Neuronal stem cell (in vitro differentiated cells): ENCODE measurements around the gene SCGB3A2.
"Not testable (repeated sequence)": the region's sequence is repeated elsewhere in the genome, so short reads cannot be mapped to it uniquely, and the experiment has no call there.

Experiments used
- DNase-seq: peaks from one replicate; pipeline ENCODE4 v3.0.0-alpha.2; 2013; ENCODE audit warnings: low spot score
- H2AFZ ChIP-seq: one replicate; pipeline ENCODE4 v1.6.1; 2013; ENCODE audit warnings: mild to moderate bottlenecking, low read length, inconsistent platforms
- H2AK5ac ChIP-seq: 2 replicates; pipeline ENCODE4 v1.6.1; 2013; ENCODE audit warnings: low read depth, mild to moderate bottlenecking, inconsistent platforms, low read length, moderate library complexity, mixed read lengths
- H2BK120ac ChIP-seq: 2 replicates; pipeline ENCODE4 v1.6.1; 2013; ENCODE audit warnings: low read depth, mild to moderate bottlenecking, inconsistent platforms, low read length, moderate library complexity, mixed read lengths
- H2BK12ac ChIP-seq: one replicate; pipeline ENCODE4 v1.6.1; 2013; ENCODE audit warnings: low read length, inconsistent platforms
- H2BK15ac ChIP-seq: 2 replicates; pipeline ENCODE4 v1.6.1; 2013; ENCODE audit warnings: mild to moderate bottlenecking, low read length, inconsistent platforms, mixed read lengths
- H2BK5ac ChIP-seq: one replicate; pipeline ENCODE4 v1.6.1; 2013; ENCODE audit warnings: inconsistent platforms, mild to moderate bottlenecking, low read length, moderate library complexity
- H3K14ac ChIP-seq: one replicate; pipeline ENCODE4 v1.6.1; 2013; ENCODE audit warnings: low read length, inconsistent platforms
- H3K18ac ChIP-seq: 2 replicates; pipeline ENCODE4 v1.6.1; 2013; ENCODE audit warnings: low read length, inconsistent platforms
- H3K23ac ChIP-seq: 2 replicates; pipeline ENCODE4 v1.6.1; 2013; ENCODE audit warnings: low read depth, mild to moderate bottlenecking, mixed read lengths, low read length, inconsistent platforms; ENCODE audit not compliant: poor library complexity
- H3K27ac ChIP-seq: replicated peaks from 3 replicates; pipeline ENCODE4 v1.5.1; 2013; ENCODE audit warnings: low read length, inconsistent platforms
- H3K27me3 ChIP-seq, 3 experiments: 2 replicates each; pipeline ENCODE4 v1.6.1; 2013; ENCODE audit warnings: low read length in 3 of 3, mild to moderate bottlenecking in 2 of 3, inconsistent platforms in 1 of 3, low read depth in 1 of 3, mixed read lengths in 1 of 3, moderate library complexity in 1 of 3; ENCODE audit not compliant: control insufficient read depth in 3 of 3, insufficient read depth in 3 of 3
- H3K36me3 ChIP-seq, 2 donors: replicated peaks in 1 of 2; 2 replicates each; pipeline ENCODE4 v1.6.1; 2013; ENCODE audit warnings: low read length in 2 of 2; ENCODE audit not compliant: control insufficient read depth in 2 of 2, insufficient read depth in 2 of 2
- H3K4ac ChIP-seq: 2 replicates; pipeline ENCODE4 v1.6.1; 2013; ENCODE audit warnings: inconsistent platforms, mild to moderate bottlenecking, low read length, moderate library complexity
- H3K4me1 ChIP-seq, 2 donors: 1 replicate in 1 of 2; 2 replicates in 1 of 2; pipeline ENCODE4 v1.6.1; 2013; ENCODE audit warnings: low read length in 2 of 2, low read depth in 1 of 2; ENCODE audit not compliant: control insufficient read depth in 2 of 2, insufficient read depth in 1 of 2
- H3K4me2 ChIP-seq: one replicate; pipeline ENCODE4 v1.6.1; 2013; ENCODE audit warnings: mild to moderate bottlenecking, low read length, inconsistent platforms; ENCODE audit not compliant: insufficient read depth, poor library complexity, severe bottlenecking
- H3K4me3 ChIP-seq, 2 donors: 2 replicates each; pipeline ENCODE4 v1.5.1; 2013; ENCODE audit warnings: low read length in 2 of 2, mild to moderate bottlenecking in 2 of 2, inconsistent platforms in 1 of 2, moderate library complexity in 1 of 2
- H3K79me1 ChIP-seq: one replicate; pipeline ENCODE4 v1.6.1; 2013; ENCODE audit warnings: low read depth, mild to moderate bottlenecking, inconsistent platforms, low read length, moderate library complexity
- H3K9ac ChIP-seq: one replicate; pipeline ENCODE4 v1.6.1; 2013; ENCODE audit warnings: mild to moderate bottlenecking, low read depth, low read length, inconsistent platforms; ENCODE audit not compliant: poor library complexity
- H3K9me3 ChIP-seq, 2 donors: replicated peaks in 1 of 2; 2 replicates each; pipeline versions ENCODE3 to v1.6.1; 2013; ENCODE audit warnings: low read length in 2 of 2, mild to moderate bottlenecking in 2 of 2, inconsistent platforms in 1 of 2, low read depth in 1 of 2, mixed read lengths in 1 of 2, moderate library complexity in 1 of 2; ENCODE audit not compliant: control insufficient read depth in 2 of 2, insufficient read depth in 1 of 2
- H4K8ac ChIP-seq: one replicate; pipeline ENCODE4 v1.6.1; 2013; ENCODE audit warnings: low read depth, mild to moderate bottlenecking, inconsistent platforms, low read length, moderate library complexity
- H4K91ac ChIP-seq: one replicate; pipeline ENCODE4 v1.6.1; 2013; ENCODE audit warnings: low read length, low read depth, mild to moderate bottlenecking, inconsistent platforms; ENCODE audit not compliant: poor library complexity
- WGBS, 2 donors: extraction: QIAGEN DNeasy Blood & Tissue Kit; methylation state at CpG; one replicate each; pipeline ENCODE4 v1.1.7; 2013; ENCODE audit warnings: missing lambda C conversion rate in 2 of 2, mixed read lengths in 1 of 2; ENCODE audit not compliant: insufficient read length in 2 of 2, insufficient replicate concordance in 1 of 2; ENCODE audit errors: extremely low coverage in 2 of 2; 5-methylcytosine and 5-hydroxymethylcytosine counted together

The SCGB3A2 gene

GRCh38 chr5:147871980-147872549 lies 6.4 kb upstream of the SCGB3A2 start:
- not testable (repeated sequence) for H2AK5ac ChIP-seq, H3K23ac ChIP-seq, H2AFZ ChIP-seq, H3K27ac ChIP-seq, H3K4me2 ChIP-seq, H3K9me3 ChIP-seq, H3K4ac ChIP-seq, H2BK120ac ChIP-seq, H3K9ac ChIP-seq, DNase-seq, H4K91ac ChIP-seq, H3K79me1 ChIP-seq, H2BK15ac ChIP-seq, H4K8ac ChIP-seq, H3K18ac ChIP-seq, H3K14ac ChIP-seq, H3K4me3 ChIP-seq, H2BK12ac ChIP-seq, H3K36me3 ChIP-seq, H2BK5ac ChIP-seq
- peaks cover 0 to 10% (median 4%) of the 10 kb centered on the region in 3 experiments for H3K27me3 ChIP-seq
- H3K4me1 ChIP-seq = peaks cover 9 to 11% of the 10 kb centered on the region in 2 donors
- no CpG with 5 or more reads among the region's 18 CpGs for WGBS, 2 donors

- not testable (repeated sequence) for H3K36me3 ChIP-seq, DNase-seq, H3K9ac ChIP-seq, H3K4ac ChIP-seq, H2AK5ac ChIP-seq, H2BK5ac ChIP-seq, H2AFZ ChIP-seq, H4K91ac ChIP-seq, H2BK15ac ChIP-seq, H3K14ac ChIP-seq, H3K9me3 ChIP-seq, H3K79me1 ChIP-seq, H3K18ac ChIP-seq, H3K23ac ChIP-seq, H3K4me2 ChIP-seq, H3K27ac ChIP-seq, H2BK120ac ChIP-seq, H3K4me3 ChIP-seq, H4K8ac ChIP-seq, H2BK12ac ChIP-seq
- peaks cover 0 to 10% (median 5%) of the 10 kb centered on the region in 3 experiments for H3K27me3 ChIP-seq
- WGBS, 2 donors = no CpG with 5 or more reads among the region's 16 CpGs
- peaks cover 9 to 11% of the 10 kb centered on the region in 2 donors for H3K4me1 ChIP-seq
These were observed 5.6 kb upstream of the SCGB3A2 start for GRCh38 chr5:147872744-147873435.

- 90% methylated on average over 2 of the region's 8 CpGs; no CpG with 5 or more reads in 1 of the 2 donors for WGBS, 2 donors
- H3K4me1 ChIP-seq, H3K27ac ChIP-seq: not testable (repeated sequence)
These were observed 4.2 kb upstream of the SCGB3A2 start for GRCh38 chr5:147874118-147874875.

GRCh38 chr5:147874910-147875367 lies 3.6 kb upstream of the SCGB3A2 start:
- no peaks in the 10 kb centered on the region for H3K36me3 ChIP-seq
- H3K23ac ChIP-seq = no peak overlapping the region
- no peak overlapping the region for H2BK12ac ChIP-seq
- no peak overlapping the region for H3K4ac ChIP-seq
- H2BK5ac ChIP-seq = no peak overlapping the region
- WGBS, 2 donors = no CpG with 5 or more reads among the region's 3 CpGs
- H3K79me1 ChIP-seq = no peaks in the 10 kb centered on the region
- H2AFZ ChIP-seq = no peak overlapping the region
- H2BK15ac ChIP-seq = no peak overlapping the region
- no peak overlapping the region for H4K8ac ChIP-seq
- H3K14ac ChIP-seq = no peak overlapping the region
- H2BK120ac ChIP-seq = no peak overlapping the region
- peak overlapping the region; percentile 23 for H3K4me2 ChIP-seq
- no peak overlapping the region for H2AK5ac ChIP-seq
- H3K27me3 ChIP-seq = peaks cover 0 to 12% (median 10%) of the 10 kb centered on the region in 3 experiments
- no peak overlapping the region for H3K27ac ChIP-seq
- no peak overlapping the region for H4K91ac ChIP-seq
- no peak for DNase-seq
- H3K9ac ChIP-seq = no peak overlapping the region
- H3K4me3 ChIP-seq = no peak overlapping the region
- H3K4me1 ChIP-seq = peaks cover 6 to 9% of the 10 kb centered on the region in 2 donors
- H3K9me3 ChIP-seq = peaks cover 0 to 2% of the 10 kb centered on the region in 2 donors
- no peak overlapping the region for H3K18ac ChIP-seq

More at GRCh38 chr5:147874118-147874875, 4.2 kb upstream of the SCGB3A2 start:
- H3K9me3 ChIP-seq, H3K9ac ChIP-seq, H4K91ac ChIP-seq, H3K36me3 ChIP-seq, H3K4me3 ChIP-seq, H2AK5ac ChIP-seq, H2BK120ac ChIP-seq, H2BK5ac ChIP-seq, H2BK15ac ChIP-seq, H2BK12ac ChIP-seq, H3K23ac ChIP-seq, H4K8ac ChIP-seq, H3K79me1 ChIP-seq, H3K4ac ChIP-seq, H2AFZ ChIP-seq, H3K14ac ChIP-seq, H3K18ac ChIP-seq, DNase-seq: not testable (repeated sequence)
- Histone ChIP-seq H3K4me2 (peak overlapping the region; percentile 23), H3K27me3 (peaks cover 0 to 12% (median 10%) of the 10 kb centered on the region in 3 experiments)
